Omental fat pad (tissue), 4 donors: ENCODE results near the gene PRKAG2. TPM values are rescaled to one million over a fixed set of nuclear protein-coding genes. Genes with fewer than 3 reads are reported as not detected.

Experiments used
- ATAC-seq: fragments of 150-250 bp; one replicate; pipeline ENCODE4 v1.9.1; 2016; ENCODE audit warnings: mild to moderate bottlenecking, moderate library complexity; ENCODE audit not compliant: low FRiP score
- DNase-seq: peaks from one replicate; pipeline ENCODE4 v3.0.0-alpha.2; 2019; ENCODE audit warnings: low spot score
- total RNA-seq, 4 donors: library from RNA; depleted of rRNA; stranded (reverse); fragments of >200 nt; gene quantifications; one replicate each; pipeline ENCODE4 v1.1.0, GENCODE V29; 2016
- TF ChIP-seq, protein P1 (sequence below), 3 donors: fragments of 450-650 bp; IDR thresholded peaks; one replicate each; pipeline ENCODE4 v1.5.1; 2016 to 2017; ENCODE audit warnings: antibody characterized with exemption in 3 of 3, mild to moderate bottlenecking in 3 of 3, moderate library complexity in 2 of 3

Gene PRKAG2
- total RNA-seq, 4 donors from 2014 or later = 31.6 to 49.5 (median 36.9) TPM

DNA sequence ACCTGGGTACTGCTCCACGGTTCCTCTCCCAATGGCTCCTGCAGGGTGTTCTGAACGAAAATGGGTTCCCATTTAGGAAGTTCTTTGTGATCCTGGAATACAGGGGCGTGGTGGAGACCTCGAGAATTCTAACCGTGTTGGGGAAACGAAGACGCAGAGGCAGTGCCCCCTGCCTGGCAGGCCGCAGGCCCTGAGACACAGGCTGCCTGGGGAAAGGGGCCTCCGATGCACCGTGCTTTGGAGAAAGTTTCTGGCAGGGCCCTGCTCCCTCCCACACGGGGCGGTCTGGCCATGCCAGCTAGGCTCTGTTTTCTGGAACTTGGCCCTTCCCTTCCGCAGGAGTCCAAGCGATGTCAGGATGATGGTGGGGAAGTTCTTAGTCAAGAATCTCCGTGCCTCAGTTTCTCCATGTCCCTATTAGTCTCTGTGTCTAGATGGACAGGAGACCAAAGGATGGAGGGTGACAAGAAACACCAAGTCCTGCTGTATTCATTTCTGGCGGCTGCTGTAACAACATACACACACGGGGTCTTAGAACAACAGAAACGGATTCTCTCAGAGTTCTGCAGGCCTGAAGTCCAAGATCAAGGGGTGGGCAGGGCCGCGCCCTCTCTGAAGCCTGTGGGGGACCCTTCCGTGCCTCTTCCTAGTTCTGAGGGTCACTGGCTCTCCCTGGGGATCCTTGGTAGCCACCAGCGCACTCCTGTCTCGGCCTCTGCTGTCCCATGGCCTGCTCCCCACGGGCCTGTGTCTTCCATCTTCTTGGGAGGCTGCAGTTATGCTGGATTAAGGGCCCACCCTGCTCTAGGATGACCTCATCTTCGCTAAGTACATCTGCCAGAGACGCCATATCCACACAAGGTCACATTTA lies 27.7 kb downstream of the PRKAG2 start:
- TF ChIP-seq, protein P1, sequence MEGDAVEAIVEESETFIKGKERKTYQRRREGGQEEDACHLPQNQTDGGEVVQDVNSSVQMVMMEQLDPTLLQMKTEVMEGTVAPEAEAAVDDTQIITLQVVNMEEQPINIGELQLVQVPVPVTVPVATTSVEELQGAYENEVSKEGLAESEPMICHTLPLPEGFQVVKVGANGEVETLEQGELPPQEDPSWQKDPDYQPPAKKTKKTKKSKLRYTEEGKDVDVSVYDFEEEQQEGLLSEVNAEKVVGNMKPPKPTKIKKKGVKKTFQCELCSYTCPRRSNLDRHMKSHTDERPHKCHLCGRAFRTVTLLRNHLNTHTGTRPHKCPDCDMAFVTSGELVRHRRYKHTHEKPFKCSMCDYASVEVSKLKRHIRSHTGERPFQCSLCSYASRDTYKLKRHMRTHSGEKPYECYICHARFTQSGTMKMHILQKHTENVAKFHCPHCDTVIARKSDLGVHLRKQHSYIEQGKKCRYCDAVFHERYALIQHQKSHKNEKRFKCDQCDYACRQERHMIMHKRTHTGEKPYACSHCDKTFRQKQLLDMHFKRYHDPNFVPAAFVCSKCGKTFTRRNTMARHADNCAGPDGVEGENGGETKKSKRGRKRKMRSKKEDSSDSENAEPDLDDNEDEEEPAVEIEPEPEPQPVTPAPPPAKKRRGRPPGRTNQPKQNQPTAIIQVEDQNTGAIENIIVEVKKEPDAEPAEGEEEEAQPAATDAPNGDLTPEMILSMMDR (IDR thresholded peaks at IDR 0.05) = no peak
- ATAC-seq (no peak), DNase-seq (no peak)

DNA sequence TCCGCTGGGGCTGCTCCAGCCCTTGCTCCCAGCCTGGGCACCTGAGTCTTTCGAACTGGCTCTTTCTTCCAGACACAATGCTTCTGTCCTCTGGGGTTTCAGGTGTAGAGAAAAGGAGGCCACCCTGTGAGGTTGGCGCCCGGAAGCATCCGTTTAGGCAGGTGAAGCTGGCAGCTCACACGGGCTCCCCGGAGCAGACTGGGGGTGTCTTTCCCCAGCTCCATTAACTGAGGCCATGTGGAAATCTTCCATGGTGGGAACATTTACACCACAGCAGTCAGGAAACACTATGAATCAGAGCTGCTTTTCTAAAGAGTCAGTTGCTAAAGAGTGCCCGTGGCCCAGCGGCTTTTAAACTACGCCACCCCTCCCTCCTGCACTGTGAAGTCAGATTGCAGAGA lies 29.2 kb downstream of the PRKAG2 start:
- ATAC-seq = no peak
- no peak for DNase-seq
- TF ChIP-seq, protein P1 (IDR thresholded peaks at IDR 0.05) = no peak

DNA sequence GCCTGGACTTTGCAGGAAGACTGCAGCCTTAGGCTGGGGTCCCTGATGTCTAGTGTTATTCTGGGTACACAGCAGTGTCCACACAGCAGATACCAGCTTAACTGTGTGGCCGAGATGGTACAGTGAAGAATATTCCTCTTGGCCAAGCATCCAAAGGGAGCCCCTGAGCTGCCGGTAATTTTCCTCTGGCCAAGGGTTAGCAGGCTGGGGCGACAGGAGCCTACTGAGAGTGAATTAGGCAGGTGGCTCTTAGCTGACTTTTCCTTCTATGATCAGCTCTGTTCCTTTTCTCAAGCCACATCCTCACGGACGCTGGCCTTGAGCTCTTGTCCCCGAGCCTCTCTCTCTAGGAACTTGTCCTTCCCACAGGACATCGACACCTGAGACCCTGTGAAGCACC lies 29.8 kb downstream of the PRKAG2 start:
- TF ChIP-seq, protein P1 (IDR thresholded peaks at IDR 0.05) = no peak
- no peak for DNase-seq

DNA sequence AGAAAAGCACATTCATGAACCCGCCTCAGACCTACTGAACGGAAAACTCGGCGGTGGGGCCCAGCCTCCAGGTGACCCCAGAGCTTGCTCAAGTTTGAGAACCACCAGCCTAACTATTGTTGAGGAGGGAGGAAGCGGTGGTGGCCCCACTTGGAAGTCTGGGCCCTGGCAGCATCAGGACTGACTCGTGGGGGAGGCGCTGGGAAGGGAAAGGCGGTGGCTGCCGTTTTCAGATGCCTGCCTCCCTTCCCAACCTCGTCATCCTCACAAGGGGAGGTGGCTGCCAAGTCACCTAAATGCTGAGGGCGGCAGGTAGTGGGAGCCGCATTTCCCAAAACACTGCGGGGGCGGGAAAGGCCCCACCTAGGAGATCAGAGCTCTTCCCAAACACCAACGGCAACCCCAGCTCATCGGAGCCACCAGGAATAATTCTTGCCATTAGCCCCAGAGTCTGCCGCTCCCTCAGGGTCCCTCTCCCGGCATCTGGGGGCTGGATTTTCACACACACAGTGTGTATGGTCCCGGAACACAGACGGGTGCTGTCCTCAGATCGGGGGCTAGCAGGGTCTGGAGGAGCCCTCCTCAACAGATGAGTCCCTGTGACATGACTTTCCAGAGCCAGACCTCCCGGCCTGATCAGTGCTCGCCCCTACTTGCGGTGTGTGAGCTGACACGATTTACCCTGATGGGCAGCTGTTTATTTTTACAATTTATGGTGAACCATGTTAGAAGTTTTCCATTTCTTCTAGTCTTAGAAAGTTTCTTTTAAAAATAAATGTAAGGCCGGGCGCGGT lies 31.3 kb downstream of the PRKAG2 start:
- TF ChIP-seq, protein P1 (IDR thresholded peaks at IDR 0.05) = no peak
- no peak for DNase-seq
- ATAC-seq = no peak

More for the DNA sequence above, 29.8 kb downstream of the PRKAG2 start:
- no peak for ATAC-seq

DNA sequence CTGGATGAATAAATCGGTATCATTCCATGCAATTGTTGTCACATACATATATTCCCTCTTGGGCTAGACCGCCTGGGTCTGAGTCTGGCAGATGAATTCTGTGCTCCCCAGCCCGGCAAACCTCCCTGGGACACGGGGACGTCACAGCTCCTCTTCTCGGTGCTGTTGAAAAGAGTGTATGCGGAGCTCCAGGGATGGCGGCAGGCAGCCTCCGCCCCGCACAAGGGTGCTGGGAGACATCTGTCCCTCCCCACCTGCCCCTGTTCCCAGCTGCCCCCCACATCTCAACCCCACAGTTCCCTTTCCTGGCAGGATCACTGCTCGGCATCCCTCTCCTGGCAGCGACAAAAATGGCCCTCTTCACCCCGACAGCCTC lies 32.1 kb downstream of the PRKAG2 start:
- TF ChIP-seq, protein P1 (IDR thresholded peaks at IDR 0.05) = no peak
- no peak for ATAC-seq
- no peak for DNase-seq

DNA sequence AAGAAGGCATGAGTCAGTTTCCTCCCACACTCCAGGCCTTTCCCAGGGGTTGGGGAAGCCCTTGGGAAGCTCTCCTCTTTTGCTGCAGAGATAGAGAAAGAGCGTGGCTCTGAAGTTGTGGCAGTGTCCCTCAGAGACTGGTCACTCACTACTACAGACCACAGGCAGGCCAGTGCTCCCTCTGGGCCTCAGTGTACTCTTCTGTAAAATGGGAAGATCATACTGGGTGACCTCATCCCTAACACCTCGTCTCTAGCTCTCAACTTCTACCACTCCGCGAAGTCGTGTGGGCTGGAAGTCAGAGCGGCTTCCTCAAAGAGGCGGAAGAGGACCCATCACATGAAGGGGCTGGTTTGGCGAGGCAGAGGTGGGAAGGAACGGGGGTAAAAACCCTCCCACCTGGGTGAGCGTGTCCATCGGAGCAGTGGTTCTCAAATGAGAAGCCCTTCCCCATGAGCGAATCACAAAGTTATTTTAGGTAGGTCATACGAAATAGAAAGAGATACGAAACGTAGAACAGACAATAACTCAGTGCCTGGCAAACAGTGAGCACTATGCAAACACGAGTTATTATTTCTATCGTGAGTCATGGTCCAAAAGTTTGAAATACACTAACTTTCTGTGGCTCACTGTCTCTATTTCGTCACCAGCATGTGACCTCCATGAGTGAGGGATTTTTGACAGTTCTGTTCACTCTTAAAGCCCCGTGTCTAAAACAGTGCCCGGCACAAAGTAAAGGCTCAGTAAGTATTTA lies 32.7 kb downstream of the PRKAG2 start:
- ATAC-seq (no peak), DNase-seq (no peak)
- TF ChIP-seq, protein P1 (IDR thresholded peaks at IDR 0.05) = no peak
